ENCODE results near the gene MSH3. TPM values are rescaled to one million over a fixed set of nuclear protein-coding genes. Genes with fewer than 3 reads are reported as not detected.
"Not testable (repeated sequence)": the region's sequence is repeated elsewhere in the genome, so short reads cannot be mapped to it uniquely, and the experiment has no call there.

The MSH3 gene
- total RNA-seq, 1 donor from 2014 or later = 8.7 TPM

GRCh38 chr5:80863708-80864107, 209.3 kb downstream of the MSH3 start:
- DNase-seq = no peak

- no peak for DNase-seq
Measured at GRCh38 chr5:80864109-80864508, 209.7 kb downstream of the MSH3 start.

DNA sequence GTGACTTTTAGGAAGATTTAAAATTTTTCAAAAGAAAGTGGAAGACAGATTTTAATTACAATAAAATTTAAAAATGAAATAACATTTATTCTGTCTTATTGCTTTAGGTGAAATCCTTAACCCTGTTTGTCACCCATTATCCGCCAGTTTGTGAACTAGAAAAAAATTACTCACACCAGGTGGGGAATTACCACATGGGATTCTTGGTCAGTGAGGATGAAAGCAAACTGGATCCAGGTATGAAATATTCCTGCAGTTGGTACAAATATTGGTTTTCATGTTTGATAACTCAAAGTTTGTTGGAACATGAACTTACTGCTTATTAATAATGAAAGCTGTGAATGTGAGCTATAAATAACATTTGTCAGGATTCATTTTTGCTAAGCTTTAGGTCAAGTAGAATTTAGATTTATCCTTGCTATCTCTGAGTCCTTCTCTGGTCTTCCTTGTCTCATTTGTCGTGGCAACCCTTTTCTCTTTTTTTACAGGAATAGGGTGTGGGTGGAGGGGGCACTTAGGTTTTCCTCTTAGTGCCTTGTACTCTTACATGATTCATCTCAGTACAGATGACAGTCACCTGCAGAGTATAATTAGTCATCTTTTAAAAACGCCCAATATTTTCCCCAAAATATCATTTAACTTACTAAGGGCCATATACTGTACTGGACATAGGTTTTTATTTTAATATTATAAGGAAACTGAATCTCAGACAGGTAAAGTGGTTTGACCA, 210.4 kb downstream of the MSH3 start:
- DNase-seq = no peak

DNA sequence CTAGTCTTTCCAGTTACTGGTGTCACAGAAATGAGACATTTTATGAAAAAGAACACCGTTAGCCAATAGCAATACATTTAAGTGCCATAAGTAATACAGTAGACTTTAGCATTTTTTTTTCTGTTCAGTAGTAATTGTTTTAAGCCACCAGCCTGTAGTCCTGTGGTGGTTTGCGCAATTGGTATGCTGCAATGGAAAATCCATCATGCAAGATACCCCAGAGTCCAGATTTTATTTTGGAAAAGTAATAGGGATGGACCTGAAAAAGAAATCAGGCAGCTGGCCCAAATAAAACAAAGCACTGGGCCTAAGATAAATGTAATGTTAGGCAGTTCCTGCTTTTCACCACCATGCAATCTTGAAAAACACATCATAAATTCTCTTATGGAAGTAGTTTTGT, 211.1 kb downstream of the MSH3 start:
- no peak for DNase-seq

GRCh38 chr5:80866371-80866770, 211.9 kb downstream of the MSH3 start:
- no peak for DNase-seq

GRCh38 chr5:80867233-80867632, 212.8 kb downstream of the MSH3 start:
- no peak for DNase-seq

DNA sequence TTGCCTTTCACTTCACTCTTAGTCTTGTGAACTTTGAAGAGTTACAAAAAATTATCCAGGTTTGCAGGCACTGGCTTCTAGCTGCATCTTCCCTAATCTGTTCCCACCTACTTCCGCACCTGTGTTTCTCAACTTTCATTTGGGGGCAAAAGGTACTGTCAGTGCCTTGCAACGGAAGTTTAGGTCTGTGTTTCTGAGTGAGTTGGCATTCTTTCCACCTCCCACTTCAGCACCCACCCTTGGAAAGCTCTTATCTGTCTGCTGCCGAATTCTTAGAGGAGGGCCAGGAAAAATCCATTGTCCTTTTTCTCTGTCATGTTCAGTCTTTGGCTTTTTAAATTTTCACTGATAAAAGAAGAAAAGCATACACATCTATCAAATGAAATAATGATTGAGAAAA, 216.0 kb downstream of the MSH3 start:
- DNase-seq = no peak

- DNase-seq = peak; percentile 10
Measured at GRCh38 chr5:80871541-80871961, 217.1 kb downstream of the MSH3 start.

DNA sequence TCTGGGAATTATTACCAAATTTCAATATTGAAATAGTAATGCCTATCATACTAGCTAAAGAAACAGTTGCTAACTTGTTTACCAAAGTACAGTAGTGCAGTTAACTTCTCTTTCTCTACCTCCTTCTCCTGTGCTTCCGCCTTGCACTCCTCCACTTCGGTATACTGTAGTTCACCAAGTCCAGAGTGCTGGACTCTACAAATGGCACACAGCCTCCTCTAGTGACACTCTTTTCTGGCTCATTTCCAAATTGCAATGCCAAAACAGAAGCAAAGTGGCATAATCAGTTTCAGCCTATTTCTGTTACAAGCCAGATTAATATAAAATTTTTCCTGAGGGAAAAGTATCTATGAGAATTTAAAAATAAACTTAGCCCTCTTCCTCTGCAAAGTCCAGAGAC, 219.7 kb downstream of the MSH3 start:
- DNase-seq = no peak

GRCh38 chr5:80877592-80877991, 223.1 kb downstream of the MSH3 start:
- DNase-seq = no peak

DNA sequence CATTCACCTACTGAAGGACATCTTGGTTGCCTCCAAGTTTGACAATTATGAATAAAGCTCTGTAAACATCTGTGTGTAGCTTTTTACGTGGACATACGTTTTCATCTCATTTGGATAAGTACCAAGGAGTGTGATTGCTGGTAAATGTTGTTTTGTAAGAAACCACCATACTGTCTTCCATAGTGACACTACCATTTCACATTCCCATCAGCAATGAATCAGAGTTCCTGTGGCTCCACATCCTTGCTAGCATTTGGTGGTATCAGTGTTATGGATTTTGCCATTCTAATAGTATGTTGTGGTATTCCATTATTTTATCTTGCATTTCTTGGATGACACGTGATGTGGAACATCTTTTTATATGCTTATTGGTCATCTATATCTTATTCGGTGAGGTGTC, 227.3 kb downstream of the MSH3 start:
- no peak for DNase-seq

GRCh38 chr5:80883390-80883789, 228.9 kb downstream of the MSH3 start:
- DNase-seq = not testable (repeated sequence)

GRCh38 chr5:80884086-80884813, 229.8 kb downstream of the MSH3 start:
- DNase-seq = no peak

GRCh38 chr5:80884929-80885328, 230.5 kb downstream of the MSH3 start:
- DNase-seq = no peak

- peak; percentile 37 for DNase-seq
Measured at GRCh38 chr5:80885396-80886000, 231.0 kb downstream of the MSH3 start.

DNA sequence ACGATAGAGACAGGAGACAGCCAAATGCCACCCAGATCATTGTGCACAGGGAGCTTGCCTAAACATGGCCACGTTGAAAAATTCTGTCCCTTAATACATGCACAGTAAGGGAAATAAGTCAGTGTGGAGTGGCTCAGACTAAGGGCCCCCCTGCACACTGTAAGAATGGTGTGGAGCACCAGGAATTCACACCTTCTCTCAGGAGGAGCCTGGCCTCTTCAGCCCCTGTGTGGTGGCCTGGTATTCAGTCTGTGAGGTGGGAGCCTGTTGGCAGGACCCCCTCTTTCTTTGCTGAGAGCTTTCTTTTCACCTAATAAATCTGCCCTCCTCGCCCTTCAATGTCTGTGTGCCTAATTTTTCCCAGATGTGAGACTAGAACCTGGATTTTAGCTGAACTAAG, 239.6 kb downstream of the MSH3 start:
- DNase-seq = no peak

DNA sequence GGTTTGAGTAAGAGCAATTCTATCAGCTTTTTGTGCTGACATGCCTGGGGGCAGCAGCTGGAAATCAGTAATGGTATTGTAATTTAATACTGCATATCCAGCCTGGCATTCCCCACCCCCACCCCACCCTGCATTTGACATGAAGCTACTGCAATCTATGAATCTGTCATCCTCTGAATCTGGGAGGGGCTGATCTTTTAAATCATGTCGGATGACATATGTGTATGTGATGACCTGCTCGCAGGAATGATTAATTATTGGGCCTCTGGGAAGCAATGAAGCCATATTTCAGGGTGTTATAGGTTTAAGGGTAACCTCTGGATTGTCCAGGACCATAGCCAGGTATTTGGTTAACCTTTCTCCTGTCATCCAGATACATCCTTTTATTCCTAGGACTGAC, 241.1 kb downstream of the MSH3 start:
- no peak for DNase-seq

DNA sequence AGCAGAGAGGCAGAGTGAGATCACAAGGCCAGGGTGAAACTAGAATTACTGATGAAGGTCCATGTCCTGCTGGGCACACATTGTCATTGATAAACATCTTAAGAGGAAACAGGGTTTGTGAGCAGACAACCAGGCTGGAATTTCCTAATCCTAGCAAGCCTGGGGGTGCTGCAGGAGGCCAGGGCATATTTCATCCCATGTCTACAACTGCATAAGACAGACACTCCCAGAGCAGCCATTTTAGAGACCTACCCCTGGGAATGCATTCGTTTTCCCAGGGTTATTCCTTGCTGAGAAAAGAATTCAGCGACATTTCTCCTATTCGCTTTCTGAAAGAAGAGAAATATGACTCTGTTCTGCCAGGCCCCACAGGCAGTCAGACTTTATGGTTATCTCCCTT, 248.2 kb downstream of the MSH3 start:
- not testable (repeated sequence) for DNase-seq

GRCh38 chr5:80904533-80905187, 250.2 kb downstream of the MSH3 start:
- DNase-seq = no peak

DNA sequence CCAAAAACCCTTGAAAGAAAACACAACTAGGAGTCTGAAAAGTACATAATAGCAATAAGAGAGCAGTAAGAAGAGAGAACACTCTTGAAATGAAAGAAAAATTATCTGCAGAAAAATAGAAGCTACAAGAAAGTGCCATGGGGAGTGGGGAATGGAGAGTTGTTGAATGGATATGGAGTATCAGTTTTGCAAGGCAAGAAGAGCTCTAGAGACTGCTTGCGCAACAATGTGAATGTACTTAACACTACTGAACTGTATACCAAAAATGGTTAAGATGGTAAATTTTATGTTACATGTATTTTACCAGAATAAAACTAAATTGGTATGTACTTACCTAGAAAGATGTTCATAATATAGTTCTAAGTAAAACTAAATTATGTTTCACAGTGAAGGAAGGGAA, 251.0 kb downstream of the MSH3 start:
- DNase-seq = no peak

- DNase-seq = no peak
Measured at GRCh38 chr5:80912479-80912878, 258.0 kb downstream of the MSH3 start.

GRCh38 chr5:80915716-80916115, 261.3 kb downstream of the MSH3 start:
- no peak for DNase-seq

- no peak for DNase-seq
Measured at GRCh38 chr5:80916676-80917075, 262.2 kb downstream of the MSH3 start.
